ENCODE data around the gene TMEM237. TPM values are rescaled to one million over a fixed set of nuclear protein-coding genes. Genes with fewer than 3 reads are reported as not detected.

Gene TMEM237
- polyA plus RNA-seq, 1 donor: 37.5 TPM

DNA sequence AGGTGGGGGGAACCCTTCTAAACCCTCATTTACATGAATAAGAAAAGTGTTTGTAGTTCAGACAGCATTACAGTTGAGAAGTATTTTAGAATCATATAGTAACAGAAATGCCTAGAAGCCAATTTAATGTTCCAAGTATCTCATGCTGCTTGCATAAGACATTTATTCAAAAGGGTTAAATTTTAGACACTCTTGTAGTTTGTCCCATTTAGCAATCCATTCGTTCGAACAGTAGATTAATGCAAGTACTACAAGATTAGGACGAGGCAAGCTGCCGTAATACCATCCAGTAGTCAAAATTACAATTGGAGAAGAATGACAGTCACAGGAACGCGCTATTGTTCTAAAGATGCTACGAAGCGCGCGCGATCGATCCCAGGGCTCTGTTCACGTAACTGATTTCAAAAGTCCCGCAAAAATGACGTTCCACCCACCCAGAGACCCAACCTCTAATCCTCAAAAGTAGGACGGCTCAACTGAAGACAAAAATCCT lies 1.2 kb downstream of the TMEM237 start:
- peak; percentile 46 for DNase-seq (ENCODE audit: low read depth)

DNA sequence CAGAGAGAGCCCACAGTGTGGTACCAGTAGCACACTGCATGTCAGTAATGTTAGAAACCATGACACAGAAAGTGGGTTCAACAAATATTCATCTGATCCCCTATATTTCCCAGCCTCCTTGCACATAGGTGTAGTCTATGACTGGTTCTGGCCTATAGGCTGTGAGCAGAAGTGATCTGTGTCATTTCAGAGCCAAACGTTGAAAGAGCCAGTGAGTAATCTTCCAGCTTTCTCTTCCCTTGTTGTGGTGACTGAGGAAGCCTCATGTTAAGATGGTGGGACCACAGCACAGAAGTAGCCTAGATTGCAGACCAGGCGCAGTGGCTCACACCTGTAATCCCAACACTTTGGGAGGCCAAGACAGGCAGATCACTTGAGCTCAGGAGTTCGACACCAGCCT lies 4.1 kb downstream of the TMEM237 start:
- DNase-seq (ENCODE audit: low read depth): no peak

DNA sequence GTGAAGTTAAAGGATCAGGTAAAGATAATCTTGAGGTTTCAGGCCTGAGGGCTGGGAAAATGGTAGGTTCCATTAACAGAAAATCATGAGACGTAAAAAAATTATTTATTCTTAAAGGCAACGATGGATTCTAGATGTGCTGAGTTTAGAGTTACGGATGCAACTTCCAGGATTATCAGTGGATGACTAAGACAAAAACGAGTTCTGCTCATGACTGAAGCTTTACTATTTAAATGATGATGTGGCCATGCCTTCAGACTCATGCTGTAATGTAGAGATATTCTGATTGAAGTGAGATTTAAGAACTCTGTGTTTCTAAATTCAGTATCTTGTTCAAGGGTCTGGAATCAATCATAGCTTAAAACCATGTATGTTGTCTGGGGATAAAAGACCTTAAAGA lies 5.0 kb downstream of the TMEM237 start:
- DNase-seq (ENCODE audit: low read depth): no peak

DNA sequence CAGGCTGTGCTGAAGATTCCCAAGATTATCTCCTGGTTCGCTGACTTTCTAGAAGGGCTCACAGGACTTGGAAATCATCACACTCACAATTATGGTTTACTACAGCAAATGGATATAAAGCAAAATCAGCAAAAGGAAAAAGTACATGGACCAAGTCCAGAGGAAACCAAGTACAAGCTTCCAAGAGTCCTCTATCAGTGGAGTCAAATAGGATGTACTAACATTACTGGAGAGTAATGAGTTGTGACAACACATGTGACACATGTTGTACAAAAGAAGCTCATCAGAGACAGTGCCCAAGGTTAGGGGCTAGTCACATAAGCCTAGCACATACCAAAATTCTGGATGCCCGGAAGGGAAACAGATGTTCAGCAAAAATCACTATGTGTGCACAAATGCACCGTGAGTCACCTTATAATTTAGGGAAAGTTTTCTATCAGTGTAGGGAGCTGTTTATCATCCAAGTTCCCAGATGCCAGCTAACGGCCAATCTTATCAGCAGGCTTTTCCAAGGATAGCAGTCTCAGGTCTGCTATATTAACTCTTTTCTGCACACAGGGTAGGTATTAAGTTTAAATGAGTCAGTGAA lies 9.5 kb downstream of the TMEM237 start:
- no peak for DNase-seq (ENCODE audit: low read depth)

DNA sequence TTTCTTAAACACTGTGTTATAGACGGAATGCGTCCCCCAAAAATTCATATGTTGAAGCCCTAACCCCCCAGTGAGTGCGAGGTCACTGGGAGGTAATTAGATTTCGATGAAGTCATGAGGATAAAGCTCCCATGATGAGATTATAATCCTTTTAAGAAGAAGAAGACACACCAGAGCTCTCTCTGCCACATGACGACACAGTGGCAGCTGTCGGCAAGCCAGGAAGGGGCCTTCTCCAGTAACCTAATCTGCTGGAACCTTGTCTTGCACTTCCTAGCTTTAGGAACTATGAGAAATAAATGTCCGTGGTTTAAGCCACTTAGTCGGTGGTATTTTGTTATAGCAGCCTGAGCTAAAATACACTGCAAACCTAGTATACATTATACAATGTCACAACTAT lies 12.3 kb downstream of the TMEM237 start:
- DNase-seq (ENCODE audit: low read depth): no peak

DNA sequence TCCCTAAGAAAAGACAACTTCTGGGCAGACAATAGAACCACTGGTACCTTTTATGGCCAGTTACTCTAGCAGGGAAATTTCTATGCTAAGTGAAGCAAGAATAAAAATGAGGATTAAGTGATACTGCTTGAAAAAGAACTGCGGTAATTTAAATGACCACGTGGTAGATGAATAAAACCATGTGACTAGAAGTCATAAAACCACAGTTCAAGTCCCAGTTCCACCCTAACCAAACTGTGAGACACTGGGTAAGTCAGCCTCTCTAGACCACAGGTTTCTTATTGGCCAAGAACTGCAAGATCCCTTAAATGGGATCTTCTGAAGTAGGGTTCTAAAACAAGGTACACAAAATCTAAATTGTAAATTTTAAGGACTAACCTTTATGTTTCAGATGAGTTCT lies 12.7 kb downstream of the TMEM237 start:
- DNase-seq (ENCODE audit: low read depth): no peak

DNA sequence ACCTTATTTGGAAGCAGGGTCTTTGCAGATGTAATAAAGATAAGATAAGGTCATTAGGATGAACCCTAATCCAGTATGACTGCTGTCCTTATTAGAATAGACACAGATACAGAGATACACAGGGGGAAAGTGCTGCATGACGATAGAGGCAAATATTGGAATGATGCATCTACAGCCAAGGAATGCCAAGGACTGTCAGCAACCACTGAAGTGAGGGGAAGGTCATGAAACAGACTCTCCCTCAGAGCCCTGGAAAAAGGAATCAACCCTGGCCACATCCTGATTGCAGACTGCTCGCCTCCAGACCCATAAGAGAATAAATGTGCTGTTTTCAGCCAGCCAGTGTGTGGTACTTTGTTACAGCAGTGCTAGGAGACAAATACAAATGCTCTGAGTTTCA lies 14.8 kb downstream of the TMEM237 start:
- no peak for DNase-seq (ENCODE audit: low read depth)

DNA sequence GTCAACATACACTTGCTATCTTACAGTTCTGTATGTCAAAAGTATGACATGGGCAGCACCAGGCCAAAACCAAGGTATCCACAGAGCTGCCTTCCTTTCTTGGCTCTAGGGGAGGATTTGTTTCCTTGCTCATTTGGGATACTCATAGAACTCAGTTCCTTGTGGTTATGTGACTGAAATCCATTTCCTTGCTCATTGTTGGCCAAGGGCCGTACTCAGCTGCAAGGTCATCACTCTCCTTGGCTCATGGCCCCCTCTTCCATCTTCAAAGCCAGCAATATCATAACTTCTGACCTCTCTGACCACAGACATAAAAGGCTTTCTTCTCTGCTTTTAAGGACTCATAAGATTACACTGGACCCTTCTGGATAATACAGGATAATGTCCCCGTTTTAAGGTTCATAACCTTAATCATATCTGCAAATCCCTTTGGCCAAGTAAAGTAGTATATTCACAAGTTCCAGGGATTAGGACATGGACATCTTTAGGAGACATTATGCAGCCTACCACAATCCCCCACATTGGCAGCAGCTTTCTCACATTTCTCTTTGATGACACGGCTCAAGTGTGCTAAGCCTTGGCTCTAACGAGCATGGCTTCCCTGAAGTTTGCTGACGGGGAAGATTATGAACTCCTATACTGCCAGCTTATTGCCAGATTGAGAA lies 20.9 kb downstream of the TMEM237 start:
- no peak for DNase-seq (ENCODE audit: low read depth)

DNA sequence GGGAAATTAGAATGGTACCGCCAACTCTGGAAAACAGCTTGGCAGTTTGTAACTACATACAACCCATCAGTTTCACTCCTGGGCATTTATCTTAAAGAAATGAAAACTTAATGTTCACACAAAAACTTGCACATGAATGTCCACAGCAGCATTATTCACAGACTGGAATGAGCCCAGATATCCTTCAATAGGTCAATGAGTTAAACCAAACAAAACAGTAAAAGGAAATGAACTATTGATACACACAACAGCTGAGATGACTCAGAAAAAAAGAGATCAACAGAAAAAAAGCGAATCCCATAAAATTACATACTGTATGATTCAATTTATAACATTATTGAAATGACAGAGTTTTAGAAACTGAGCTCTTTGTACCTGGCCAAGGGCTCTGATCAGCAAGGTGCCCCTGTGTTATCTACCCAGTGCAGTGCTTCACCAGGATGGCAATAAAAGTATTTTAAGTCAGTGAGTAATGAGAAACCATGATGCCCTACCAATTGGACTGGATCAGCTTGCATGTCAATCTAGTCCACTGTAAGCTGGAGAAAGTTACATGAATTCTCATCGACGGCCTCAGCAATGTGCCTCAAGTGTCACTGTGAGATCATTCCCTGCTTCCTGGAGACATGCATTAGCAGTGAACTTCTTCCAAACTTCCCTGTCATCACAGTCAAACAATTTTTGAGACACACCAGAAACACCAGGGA lies 21.9 kb downstream of the TMEM237 start:
- DNase-seq (ENCODE audit: low read depth): no peak

DNA sequence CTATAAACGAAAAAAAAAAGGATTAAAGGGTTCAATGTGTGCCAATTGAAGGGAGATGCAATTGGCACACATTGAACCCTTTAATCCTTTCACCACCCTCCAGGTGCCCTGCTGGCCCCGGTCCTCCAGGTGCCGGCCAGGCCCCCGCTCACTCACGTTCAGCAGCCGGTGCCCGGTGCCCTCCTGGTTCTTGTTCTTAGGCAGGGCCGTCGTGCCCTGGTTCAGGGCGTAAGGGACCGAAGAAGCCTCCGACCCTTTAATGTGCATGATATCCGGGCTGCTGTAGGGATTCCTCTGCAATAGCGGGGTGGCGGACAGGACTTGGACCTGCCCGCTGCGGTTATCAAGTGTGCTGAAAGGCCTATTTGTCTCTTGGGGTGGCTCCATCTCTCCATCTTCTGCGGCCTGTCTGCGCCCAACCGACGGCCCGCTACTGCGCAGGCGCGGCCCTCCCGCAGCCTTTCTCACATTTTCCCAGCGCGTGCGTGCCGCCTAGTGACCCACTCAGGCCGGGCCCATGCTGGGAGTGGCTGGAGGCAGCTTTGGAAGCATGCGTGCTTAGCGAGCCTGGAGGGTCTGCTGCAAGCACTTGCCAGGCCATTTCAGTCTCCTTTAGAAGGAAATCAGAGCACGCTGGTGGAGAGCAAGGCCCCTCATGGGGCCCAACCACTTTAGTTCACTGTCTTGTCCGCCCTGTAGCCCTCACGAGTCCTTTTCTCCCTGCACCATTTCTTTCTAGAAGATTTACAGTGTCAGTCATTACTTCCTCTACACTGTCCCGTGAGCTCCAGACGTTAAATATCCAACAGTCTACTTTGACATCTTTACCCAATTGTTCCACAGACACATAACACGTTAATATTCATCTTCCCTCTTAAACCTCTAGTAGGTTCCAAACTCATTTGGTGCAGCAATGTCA lies 24.3 kb downstream of the TMEM237 start:
- no peak for DNase-seq (ENCODE audit: low read depth)

DNA sequence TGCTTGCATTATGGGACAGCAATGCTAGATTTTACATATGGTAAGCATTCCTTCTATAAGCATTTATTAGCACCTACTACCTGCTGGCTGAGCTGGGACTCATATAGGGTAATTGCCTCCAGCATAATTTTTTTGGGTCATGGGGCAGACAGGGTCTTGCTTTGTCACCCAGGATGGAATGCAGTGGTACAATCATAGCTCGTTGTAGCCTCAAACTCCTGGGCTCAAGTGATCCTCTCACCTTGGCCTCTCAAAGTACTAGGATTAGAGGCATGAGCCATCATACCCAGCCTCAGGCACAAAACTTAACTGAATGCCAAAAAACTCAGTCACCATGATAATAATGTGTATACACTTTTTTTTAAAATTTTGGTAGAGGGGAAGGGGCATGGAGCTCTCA lies 35.3 kb downstream of the TMEM237 start:
- DNase-seq (ENCODE audit: low read depth): no peak

DNA sequence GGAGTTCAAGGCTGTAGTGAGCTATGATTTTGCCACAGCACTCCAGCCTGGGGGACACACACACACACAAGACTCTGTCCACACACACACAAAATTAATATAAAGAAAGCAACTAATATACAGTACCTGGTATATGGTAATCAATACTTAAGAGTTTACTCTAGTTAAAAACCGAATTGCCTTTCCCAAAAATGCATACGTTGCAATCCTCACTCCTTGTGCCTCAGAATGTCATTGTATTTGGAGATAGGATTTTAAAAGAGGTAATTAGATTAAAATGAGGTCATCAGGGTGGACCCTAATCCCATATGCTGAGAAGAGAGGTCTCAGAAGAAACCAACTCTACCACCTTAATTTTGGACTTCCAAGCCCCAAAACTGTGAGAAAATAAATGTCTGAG lies 35.7 kb downstream of the TMEM237 start:
- no peak for DNase-seq (ENCODE audit: low read depth)

DNA sequence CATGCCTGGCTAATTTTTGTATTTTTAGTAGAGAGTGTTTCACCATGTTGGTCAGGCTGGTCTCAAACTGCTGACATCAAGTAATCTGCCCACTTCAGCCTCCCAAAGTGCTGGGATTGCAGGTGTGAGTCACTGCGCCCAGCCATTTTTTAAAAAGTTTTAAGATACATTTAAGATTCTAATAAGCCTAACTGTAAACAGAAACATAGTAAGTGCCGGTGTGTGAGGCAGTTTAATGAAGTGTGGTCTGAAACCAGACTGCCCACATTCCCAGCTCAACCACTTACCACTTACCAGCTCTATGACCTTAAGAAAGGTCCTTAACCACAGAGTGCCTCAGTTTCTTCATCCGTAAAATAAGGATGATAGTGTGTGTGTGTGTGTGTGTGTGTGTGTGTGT lies 42.4 kb downstream of the TMEM237 start:
- no peak for DNase-seq (ENCODE audit: low read depth)

DNA sequence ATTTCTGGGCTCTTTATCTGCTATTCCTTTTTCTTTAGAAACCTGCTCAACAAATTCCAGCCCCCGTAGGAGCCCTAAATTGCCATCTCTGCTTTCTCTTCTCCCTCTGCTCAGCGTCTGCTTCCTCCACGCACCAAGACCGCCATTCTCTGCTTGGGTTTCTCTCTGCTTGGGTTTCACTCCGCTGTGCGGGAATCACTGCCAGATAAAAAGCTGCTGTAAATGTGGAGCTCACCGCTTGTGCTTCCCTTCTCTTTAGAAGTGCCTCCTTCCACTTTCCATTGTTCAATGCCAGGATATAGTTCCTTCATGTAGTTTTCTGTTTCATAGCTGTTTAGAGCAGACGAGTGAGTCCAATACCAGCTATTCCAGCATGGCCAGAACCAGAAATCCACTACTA lies 45.9 kb downstream of the TMEM237 start:
- no peak for DNase-seq (ENCODE audit: low read depth)

DNA sequence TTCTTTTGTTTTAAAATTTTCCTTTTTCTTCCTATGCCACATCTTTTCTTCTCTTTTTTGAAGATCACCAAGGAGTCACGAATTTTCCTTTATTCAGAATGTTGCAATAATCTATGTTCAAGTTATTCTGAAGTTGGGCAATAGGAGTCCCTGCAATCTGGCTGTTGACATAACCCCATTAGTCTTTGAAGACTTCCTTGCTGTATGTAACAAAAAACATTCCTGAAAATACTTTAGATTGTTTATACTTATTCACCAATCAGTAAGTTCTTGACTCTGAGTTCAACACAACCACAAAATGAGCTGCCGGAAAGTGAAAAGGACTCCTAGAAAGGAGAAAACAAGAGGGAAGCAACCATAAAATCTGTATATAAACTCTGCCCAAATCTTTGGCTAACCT lies 62.8 kb downstream of the TMEM237 start:
- DNase-seq (ENCODE audit: low read depth): no peak

DNA sequence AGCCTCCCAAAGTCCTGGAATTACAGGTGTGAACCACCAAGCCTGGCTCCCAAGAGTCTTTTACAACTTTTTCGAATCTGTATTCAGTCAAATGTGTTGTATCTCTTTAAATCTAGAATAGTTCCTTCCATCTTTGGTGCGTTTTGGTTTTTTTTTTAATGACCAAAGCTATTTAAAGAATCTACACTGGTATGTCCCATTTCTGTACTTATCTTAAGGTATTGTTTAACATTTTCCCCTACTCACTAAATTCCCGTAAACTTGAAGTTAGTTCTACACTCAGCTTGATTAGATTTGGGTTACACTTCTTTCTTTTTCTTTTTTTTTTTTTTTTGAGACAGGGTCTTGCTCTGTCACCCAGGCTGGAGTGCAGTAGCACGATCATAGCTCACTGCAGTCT lies 63.8 kb downstream of the TMEM237 start:
- no peak for DNase-seq (ENCODE audit: low read depth)

DNA sequence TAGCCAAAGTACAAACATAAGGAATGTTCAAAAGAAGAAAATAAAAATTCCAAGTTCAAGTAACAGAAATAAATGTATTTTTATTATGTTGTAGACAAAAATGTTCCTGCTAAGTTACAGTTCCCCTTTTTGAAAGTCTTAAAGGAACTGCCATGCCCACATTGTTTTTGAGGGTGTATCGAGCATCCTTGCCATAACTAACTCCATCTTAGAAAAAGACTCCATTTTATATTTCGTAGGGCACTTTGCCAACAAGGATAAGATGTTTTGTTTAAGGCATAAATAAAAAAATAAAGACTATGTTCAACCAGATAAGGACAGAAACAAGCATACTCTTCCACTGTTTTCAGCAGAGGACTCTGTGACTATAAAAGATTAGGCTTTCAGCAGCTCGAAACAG lies 67.3 kb downstream of the TMEM237 start:
- DNase-seq (ENCODE audit: low read depth): no peak

DNA sequence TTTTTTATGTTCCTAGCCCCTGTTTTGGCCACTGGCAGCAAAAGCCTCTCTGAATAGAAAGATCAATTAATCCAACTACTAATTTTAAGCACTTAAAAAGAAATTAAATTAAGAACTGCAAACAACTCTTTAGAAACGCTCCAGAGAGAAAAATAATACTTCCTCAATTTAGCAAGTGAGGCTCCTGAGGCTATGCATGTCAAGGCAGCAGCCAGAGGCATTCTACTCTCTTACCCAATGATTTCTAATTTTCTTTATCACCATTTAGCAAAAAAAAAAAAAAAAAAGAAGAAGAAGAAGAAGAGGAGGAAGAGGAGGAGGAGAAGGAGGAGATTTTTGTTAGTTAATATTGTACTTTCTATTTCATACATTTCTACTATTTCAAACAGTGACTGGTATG lies 68.5 kb downstream of the TMEM237 start:
- no peak for DNase-seq (ENCODE audit: low read depth)

DNA sequence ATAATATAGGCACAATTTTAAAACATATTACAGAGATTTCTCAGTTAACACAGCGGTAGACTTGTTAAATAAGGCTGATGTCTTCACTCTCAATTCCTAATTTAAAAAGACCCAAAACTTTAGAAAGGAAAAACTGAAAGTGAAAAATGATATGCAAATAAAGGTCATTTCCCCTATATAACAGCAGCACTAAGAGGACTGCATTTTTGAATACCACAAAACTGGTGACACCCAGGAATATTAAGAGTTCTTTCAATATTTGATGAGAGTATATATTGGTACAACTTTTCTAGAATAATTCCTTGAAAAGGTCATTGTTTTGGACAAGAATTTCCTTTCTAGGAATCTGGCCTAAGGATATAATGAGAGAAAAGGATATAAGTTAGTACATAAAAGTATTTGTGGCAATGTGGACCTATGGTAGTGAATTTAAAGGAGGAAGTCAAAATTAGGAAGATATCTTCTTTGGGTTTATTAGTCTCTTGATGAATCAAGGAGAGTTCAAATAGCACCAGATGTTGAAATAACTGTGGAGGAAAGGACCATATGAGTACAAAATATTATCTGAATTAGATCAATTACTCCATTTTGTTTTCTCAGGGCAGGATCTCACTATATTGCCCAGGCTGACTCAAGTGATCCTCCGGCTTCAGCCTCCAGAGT lies 70.3 kb downstream of the TMEM237 start:
- no peak for DNase-seq (ENCODE audit: low read depth)

All from forelimb muscle (tissue), 1 donor.